NCI-H82 treated with DMSO at 0.1 percent for 48 hours (cell line): ENCODE data around the gene CCP110.

Experiments used
- DNase-seq: peaks from one replicate; lab custom pipeline; 2025; ENCODE audit not compliant: unreplicated experiment; lab: John Stamatoyannopoulos, UW

The CCP110 gene, protein sequence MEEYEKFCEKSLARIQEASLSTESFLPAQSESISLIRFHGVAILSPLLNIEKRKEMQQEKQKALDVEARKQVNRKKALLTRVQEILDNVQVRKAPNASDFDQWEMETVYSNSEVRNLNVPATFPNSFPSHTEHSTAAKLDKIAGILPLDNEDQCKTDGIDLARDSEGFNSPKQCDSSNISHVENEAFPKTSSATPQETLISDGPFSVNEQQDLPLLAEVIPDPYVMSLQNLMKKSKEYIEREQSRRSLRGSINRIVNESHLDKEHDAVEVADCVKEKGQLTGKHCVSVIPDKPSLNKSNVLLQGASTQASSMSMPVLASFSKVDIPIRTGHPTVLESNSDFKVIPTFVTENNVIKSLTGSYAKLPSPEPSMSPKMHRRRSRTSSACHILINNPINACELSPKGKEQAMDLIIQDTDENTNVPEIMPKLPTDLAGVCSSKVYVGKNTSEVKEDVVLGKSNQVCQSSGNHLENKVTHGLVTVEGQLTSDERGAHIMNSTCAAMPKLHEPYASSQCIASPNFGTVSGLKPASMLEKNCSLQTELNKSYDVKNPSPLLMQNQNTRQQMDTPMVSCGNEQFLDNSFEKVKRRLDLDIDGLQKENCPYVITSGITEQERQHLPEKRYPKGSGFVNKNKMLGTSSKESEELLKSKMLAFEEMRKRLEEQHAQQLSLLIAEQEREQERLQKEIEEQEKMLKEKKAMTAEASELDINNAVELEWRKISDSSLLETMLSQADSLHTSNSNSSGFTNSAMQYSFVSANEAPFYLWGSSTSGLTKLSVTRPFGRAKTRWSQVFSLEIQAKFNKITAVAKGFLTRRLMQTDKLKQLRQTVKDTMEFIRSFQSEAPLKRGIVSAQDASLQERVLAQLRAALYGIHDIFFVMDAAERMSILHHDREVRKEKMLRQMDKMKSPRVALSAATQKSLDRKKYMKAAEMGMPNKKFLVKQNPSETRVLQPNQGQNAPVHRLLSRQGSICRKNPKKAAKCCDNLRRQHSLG

DNA sequence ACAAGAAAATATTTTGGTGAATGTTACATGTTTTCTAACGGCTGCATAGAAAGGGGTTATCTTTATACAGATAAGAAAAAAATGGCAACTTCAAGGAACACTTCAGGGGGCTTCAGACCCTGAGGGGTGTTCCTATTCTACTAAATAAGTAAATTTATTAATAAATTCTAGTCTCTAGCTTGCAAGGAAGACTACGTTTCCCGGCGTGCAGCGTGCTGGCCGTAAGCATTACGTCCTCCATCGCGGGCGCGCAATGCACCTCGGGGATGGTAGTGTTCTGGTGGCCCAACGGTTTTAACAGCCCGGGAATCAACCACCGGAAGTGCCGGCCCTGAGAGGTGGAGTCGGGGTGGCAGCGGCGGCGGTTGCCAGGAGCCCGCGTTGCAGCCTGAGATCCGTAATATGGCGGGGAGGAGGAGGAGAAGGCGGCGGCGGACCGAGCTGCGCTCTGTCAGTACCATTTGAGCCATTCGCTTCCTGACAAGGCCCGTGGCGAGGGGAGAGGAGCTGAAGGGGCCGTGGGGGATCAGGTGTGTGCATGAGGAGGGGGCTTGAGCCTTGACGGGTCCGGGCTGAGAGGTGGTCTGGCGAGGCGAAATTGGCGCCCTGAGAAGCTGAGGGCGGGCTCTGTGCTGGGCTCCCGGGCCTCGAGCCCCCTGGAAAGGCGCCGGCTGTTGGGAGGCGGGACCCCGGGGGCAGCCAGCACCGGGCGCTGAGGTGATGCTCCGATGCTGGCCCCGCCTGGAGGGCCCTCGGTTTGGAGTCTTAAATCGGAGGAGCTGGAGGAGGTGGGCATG lies at the start of gene CCP110:
CCP110 (plus strand) TSS at position 384 of the 797 bp plus-strand sequence. CDS start 3,940 bp downstream, outside the sequence.
- DNase-seq: peak; percentile 92

DNA sequence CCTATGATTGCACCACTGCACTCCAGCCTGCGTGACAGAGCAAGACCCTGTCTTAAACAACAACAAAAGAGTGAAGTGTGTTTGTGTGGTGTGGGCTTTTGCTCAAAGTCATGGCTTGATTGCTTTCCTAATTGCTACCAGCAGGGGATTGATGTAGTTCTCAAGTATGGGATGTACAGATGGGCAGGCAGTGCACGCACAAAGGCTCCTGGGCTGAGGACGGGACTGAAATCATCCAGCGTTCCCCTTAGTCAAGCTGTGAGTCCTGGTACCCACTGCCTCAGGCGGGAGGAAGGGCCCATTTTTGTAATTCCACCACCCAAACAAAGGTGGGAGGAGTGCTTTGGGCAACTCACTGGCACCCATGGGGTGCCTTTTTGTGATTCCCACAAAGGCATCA lies 49.1 kb upstream of the CCP110 start:
- no peak for DNase-seq

DNA sequence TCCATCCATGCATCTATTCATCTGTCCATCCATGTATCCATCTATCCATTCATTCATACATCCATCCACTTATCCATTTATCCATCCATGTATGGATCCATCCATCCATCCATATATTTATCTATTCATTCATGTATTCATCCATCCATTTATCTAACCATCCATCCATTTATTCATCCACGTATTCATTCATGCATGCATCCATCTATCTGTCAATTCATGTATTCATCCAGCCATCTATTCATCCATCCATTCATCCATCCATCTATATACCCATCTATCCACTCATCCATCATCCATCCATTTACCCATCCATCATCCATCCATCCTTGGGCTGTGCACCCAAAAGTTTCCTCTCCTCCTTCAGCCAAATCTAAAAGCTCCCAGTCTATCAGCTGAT lies 45.2 kb upstream of the CCP110 start:
- DNase-seq: no peak

DNA sequence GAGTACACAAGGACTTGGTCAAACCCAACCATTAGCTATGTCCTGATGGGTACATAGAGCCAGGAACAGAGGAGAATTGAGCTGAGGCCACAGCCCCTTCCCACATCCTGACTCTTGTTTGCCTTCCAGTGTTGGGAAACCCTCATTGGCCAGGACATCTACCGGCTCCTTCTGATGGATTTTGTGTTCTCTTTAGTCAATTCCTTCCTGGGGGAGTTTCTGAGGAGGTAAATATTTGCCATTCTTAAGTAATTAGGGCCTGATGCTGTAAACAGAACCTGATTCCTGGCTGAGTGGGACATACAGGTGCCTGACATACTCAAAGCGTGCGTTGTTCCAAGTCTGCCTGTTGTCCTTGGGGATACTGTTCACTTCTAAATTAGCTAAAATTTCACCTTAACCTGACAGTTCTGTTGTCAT lies 44.4 kb upstream of the CCP110 start:
- DNase-seq: no peak

DNA sequence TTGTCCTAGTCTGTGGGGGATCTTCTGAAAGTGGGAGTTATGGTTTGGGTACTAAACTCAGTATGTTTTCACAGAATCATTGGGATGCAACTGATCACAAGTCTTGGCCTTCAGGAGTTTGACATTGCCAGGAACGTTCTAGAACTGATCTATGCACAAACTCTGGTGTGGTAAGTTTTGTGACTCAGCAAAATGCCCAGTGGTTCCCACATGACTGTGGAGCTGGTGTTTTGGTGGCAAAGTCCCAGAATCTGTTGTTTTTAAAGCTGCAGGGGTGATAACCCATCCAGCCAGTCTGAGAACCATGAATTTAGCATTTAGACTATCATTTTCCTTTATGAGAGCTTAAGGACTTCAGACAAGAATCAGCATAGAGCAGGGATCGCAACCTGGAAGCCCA lies 42.4 kb upstream of the CCP110 start:
- DNase-seq: no peak

DNA sequence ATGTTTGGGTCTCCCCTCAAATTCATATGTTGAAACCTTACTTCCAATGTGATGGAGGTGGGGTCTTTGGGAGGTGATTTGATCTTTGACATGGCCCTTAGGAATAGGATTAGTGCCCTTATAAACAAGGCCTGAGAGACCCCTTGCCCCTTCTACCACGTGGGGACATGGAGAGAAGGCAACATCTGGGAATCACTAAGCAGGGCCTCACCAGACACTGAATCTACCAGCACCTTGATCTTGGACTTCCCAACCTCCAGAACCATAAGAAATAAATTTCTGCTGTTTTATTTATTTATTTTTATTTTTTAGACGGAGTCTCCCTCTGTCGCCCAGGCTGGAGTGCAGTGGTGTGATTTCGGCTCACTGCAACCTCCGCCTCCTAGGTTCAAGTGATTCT lies 42.0 kb upstream of the CCP110 start:
- DNase-seq: no peak

DNA sequence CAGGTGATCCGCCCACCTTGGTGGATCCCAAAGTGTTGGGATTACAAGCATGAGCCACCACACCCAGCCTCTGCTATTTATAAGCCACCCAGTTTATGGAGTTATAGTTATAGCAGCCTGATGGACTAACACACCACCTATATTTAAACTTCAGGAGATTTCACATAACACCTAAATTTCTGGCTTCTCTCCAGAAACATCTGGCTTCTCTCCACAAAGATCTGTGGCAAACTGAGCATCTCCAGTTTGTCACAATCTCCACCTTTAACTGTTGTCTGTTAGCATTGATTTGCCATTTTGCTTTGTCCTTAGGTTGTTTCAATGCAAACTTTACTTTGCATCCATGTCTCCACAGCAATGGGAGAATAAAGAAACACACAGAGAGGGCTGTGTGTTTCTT lies 41.5 kb upstream of the CCP110 start:
- DNase-seq: no peak

DNA sequence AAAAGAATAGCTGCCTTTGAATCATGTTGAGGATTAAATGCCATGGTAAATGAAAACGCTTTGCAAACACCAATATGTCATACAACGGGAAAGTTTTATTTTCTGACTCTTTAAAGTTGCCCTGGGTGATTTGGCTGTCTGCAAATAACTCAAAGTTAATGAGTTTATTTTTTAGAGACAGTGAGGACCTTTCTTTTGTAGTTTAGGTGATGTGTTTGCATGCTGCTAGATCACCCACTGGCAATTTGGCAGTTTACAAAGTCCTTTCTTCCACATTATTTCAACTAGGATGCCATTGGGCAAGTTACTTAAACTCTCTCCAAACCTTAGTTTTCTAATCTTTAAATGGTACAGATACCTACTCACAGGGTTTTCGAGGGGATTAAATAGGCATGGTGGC lies 39.6 kb upstream of the CCP110 start:
- DNase-seq: no peak

DNA sequence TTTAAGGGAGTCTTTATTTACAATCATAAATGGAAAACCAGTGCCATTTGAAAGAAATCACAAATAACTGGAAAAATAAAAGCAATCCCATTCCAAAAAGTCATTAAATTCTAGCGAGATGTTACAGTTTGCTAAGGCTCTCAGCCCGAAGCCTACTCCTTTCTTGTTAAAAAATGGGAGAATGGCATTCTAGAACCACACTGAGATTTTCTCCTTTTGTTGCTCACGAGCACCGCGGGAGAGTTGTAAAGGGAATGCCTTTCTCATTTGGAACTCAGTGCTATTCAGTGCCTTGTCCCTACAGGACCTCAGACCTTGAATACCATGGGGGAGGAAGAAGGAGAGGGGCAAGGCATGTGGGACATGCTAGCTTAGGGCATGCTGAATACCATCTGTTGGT lies 38.1 kb upstream of the CCP110 start:
- DNase-seq: no peak

DNA sequence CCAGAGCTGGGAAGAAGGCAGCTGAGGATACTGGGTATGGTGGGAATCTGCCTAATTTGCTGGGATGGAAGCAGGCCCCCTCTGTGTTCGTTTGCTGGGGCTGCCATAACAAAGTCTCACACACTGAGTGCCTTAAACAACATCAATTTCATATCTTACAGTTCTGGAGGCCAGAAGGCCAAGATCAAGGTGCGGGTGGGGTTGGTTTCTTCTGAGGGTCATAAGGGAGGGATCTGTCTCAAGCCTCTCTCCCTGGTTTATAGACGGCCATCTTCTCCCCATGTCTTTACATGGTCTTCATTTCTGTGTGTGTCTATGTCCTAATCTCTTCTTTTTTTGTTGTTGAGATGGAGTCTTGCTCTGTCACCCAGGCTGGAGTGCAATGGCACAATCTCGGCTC lies 37.7 kb upstream of the CCP110 start:
- DNase-seq: no peak

DNA sequence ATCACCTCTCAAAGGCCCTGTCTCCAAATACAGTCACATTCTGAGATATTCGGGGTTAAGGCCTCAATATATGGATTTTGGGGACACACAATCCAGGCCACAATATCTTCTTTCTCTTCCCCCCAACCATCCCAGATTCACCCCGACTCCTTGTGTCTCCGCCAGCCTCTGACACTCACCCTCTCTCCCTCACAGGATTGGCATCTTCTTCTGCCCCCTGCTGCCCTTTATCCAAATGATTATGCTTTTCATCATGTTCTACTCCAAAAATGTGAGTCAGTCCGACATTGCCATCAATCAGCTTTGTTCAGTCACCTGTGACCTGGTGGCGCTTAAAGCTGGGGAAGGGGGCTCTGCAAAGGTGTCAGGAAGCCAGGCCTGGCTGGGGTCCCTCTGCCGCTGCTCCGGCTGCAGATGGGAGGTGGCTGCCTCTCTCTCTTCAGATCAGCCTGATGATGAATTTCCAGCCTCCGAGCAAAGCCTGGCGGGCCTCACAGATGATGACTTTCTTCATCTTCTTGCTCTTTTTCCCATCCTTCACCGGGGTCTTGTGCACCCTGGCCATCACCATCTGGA lies 36.9 kb upstream of the CCP110 start:
- DNase-seq: no peak

DNA sequence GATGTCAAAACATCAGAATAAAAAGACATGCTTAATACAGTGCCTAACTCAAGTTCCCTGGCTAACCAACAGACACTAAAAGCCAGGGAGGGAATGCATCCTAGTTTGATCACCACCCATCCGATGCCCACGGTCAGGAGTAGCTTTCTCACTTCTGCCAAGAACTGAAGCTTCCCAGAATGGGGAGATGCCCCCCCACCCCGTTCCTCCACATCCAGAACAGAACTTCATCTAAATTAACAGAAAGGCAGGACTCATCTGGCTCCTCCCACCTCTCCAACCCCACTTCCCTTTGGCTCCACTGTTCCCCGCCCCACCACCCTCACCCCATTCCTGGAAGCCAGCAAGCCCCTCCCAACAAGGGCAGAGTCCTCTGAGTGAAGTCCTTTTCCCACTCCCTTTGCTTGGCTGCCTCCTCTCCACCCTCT lies 35.5 kb upstream of the CCP110 start:
- DNase-seq: no peak

DNA sequence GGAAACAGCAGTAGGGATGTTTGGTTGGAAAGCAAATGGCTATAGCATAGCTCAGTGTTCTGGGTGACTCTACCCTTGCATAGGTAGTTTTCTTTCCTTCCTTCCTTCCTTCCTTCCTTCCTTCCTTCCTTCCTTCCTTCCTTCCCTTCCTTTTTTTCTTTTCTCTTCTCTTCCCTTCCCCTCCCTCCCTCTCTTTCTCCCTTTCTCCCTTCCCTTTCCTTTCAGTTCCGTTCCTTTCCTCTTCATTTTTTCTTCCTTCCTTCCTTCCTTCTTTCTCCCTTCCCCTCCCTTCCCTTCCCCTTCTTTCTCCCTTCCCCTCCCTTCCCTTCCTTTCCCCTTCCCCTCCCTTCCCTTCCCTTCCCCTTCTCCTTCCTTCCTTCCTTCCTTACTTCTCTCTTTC lies 33.1 kb upstream of the CCP110 start:
- DNase-seq: no peak

DNA sequence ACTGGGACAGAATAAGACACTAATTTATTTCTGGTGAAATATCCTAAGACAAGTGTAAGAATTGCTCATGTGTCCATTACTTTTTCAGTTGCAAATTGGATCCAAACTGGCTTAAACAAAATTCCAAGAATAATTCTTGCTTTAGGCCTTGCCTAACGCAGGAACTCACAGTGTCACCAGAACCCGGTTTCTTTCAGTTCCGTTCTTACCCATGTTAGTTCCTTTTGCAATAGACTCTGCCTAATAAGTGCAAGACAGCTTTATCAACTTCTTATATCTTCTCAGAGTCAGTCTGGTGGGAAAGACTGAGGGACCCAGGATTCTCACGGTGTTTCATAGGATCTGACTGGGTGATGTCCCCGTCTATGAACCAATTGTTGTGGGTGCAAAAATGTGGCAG lies 26.6 kb upstream of the CCP110 start:
- DNase-seq: no peak

DNA sequence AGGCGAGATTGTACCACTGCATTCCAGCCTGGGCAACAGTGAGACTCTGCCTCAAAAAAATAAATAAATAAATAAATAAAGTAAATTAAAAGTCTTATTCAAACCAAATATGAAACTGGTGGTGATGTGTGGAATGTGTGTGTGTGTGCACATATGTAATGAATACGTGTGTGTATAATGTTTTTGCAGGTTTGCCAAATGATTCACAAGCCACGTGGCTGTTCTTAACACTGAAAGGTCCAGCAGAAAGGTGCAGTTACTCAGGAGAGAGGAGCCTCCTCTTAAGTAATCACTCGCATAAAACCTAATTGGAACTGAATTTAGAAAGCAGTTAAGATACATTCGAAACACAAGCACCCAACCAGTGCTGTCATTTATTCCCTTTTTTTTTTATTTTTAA lies 24.7 kb upstream of the CCP110 start:
- DNase-seq: no peak

DNA sequence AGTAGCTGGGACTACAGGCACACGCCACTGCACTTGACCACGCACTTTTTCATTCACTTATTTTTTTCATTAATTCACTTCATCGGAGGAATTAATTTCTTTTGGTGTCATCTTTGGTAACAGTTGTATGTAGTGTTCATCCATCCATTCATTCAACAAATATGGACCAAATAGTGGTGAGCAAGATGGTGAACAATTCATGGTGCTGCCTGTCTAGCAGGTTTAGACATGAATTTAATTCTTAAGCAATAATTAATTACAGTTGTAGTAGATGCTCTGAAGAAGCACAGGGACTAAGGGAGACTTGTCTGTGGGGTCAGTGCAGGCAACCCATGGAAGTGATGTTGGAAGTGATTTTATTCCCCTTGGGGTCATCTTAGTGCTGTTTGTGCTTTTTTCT lies 24.3 kb upstream of the CCP110 start:
- DNase-seq: no peak

DNA sequence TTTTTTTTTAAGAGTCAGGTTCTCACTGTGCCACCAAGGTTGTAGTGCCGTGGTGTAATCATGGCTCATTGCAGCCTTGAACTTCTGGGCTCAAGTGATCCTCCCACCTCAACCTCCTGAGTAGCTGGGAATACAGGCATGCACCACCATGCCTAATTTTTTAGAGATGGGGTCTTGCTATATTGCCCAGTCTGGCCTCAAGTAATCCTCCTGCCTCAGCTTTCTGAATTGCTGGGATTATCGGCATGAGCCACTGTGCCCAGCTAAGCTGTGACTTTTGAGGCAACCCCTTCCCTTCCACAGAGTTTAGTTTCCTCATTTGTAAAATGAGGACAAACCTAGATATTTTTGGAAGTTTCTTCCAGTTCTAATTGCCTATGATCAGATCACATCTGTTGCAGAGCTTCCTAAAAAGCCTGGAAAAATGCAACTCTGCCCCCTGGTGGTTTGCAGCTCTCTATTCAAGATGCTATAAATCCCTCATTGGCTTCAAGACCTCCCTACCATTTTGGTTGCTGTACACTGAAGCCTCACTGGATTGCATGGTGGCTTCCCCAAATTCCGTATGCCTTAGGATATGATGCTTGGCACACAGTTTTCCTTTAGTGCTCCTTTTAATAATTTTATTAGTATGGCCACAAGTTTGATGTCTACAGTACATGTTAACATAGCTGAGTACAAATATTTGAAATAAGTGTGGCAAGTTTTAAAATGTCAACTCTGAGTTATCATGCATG lies 21.2 kb upstream of the CCP110 start:
- peak; percentile 14 for DNase-seq

DNA sequence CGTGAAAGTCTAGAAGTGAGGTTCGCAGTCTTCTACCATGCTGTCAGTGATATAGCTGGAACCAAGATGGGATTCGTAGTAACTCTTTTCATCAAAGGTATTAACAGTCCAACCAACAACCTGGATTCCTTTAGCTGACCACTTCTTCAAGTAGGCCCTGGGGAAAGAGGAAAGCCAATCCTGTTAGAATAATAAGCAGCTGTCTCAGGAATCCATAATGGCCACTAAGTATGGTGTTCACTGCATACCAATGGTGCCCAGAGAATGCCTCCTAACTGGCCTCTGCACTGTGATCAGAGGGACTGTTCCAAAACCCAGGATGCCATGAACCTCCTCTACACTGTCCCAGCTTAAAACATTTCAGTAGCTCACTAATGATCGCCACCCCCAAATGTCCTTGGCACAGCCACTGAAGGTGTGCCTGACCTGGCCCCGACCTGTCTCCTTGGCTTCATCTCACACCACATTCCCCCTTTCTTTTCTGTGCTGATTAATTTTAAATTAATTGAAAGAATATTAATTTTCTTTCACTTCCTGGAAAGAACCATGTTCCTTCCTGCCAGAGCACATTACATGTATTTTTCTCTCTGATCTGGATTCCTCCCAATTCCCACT lies 20.2 kb upstream of the CCP110 start:
- DNase-seq: no peak

DNA sequence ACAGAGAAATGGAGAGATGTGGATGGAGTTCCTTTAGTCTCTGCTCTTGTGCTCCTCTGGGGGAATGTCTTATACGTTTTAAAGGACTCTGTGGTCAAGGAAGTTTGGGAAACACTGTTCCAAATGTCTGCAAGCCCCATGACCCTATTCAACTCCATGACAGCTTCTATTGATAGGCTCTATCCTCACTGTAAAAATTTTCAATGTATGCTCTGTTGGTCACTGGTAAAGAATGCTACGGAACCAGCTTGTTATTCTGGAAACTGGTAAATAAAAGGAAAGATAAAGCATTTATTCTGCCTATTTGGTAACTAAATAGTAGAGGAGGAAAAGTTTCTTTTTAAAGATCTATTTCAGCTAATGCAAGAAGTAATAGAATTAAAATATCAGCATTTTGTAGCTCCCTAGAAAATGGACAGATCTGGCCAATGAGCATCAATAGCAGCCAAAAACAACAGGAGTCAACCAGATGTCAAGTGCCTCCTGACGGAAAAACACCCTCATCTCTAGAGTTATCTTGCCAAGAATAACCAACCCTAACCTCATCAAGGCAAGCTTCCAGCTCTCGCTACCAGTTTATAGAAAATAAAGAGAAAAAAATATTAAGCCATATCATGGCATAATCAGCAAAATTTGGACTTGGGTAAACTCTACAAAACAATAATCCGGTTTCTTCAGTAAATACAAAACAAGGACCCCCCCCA lies 18.0 kb upstream of the CCP110 start:
- no peak for DNase-seq
